ENCODE data around the gene RPA4.

RPA4 gene

GRCh38 chrX:96918864-96919263 lies 35.2 kb downstream of the RPA4 start:
- H3K27ac ChIP-seq (replicated peaks): no peak overlapping the region
- no peak for TF ChIP-seq REST (IDR thresholded peaks at IDR 0.05; ENCODE audit: insufficient replicate concordance, low read depth)
- no peak for TF ChIP-seq GABPA (IDR thresholded peaks at IDR 0.05; ENCODE audit: low read depth)
- TF ChIP-seq POLR2AphosphoS5 (IDR thresholded peaks at IDR 0.05; ENCODE audit: low read depth): no peak
- TF ChIP-seq SPI1 (IDR thresholded peaks at IDR 0.05; ENCODE audit: borderline replicate concordance, low read depth): no peak
- TF ChIP-seq, protein P1, sequence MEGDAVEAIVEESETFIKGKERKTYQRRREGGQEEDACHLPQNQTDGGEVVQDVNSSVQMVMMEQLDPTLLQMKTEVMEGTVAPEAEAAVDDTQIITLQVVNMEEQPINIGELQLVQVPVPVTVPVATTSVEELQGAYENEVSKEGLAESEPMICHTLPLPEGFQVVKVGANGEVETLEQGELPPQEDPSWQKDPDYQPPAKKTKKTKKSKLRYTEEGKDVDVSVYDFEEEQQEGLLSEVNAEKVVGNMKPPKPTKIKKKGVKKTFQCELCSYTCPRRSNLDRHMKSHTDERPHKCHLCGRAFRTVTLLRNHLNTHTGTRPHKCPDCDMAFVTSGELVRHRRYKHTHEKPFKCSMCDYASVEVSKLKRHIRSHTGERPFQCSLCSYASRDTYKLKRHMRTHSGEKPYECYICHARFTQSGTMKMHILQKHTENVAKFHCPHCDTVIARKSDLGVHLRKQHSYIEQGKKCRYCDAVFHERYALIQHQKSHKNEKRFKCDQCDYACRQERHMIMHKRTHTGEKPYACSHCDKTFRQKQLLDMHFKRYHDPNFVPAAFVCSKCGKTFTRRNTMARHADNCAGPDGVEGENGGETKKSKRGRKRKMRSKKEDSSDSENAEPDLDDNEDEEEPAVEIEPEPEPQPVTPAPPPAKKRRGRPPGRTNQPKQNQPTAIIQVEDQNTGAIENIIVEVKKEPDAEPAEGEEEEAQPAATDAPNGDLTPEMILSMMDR (IDR thresholded peaks at IDR 0.05; ENCODE audit: insufficient read depth, low read length): no peak
- no peak for DNase-seq (ENCODE audit: low read depth in 1 of 2, low spot score in 1 of 2)
- no peak overlapping the region for H3K4me3 ChIP-seq (replicated peaks; ENCODE audit: insufficient read depth, low read length)
- no peaks in the 10 kb centered on the region for H3K27me3 ChIP-seq (ENCODE audit: insufficient read depth, poor library complexity, severe bottlenecking)

GRCh38 chrX:96919672-96920071 lies 36.0 kb downstream of the RPA4 start:
- H3K27ac ChIP-seq (replicated peaks): no peak overlapping the region
- H3K4me3 ChIP-seq (replicated peaks; ENCODE audit: insufficient read depth, low read length): no peak overlapping the region
- DNase-seq (ENCODE audit: low read depth in 1 of 2, low spot score in 1 of 2): no peak
- TF ChIP-seq GABPA (IDR thresholded peaks at IDR 0.05; ENCODE audit: low read depth) (no peak), POLR2AphosphoS5 (IDR thresholded peaks at IDR 0.05; ENCODE audit: low read depth) (no peak), REST (IDR thresholded peaks at IDR 0.05; ENCODE audit: insufficient replicate concordance, low read depth) (no peak), SPI1 (IDR thresholded peaks at IDR 0.05; ENCODE audit: borderline replicate concordance, low read depth) (no peak)
- TF ChIP-seq, protein P1 (IDR thresholded peaks at IDR 0.05; ENCODE audit: insufficient read depth, low read length): no peak
- H3K27me3 ChIP-seq (ENCODE audit: insufficient read depth, poor library complexity, severe bottlenecking): no peaks in the 10 kb centered on the region

DNA sequence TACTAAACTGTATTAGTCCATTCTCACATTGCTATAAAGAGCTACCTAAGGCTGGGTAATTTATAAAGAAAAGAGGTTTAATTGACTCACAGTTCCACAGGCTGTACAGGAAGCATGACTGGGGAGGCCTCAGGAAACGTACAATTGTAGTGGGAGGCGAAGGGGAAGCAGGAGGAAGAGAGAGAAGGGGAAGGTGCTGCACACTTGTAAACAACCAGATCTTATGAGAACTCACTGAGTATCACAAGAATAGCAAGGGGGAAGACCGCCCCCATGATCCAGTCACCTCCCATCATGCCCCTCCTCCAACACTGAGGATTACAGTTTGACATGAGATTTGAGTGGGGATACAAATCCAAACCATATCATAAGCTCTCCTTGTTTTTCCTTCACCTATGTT lies 40.9 kb downstream of the RPA4 start:
- no peak overlapping the region for H3K27ac ChIP-seq (replicated peaks)
- no peaks in the 10 kb centered on the region for H3K27me3 ChIP-seq (ENCODE audit: insufficient read depth, poor library complexity, severe bottlenecking)
- TF ChIP-seq REST (IDR thresholded peaks at IDR 0.05; ENCODE audit: insufficient replicate concordance, low read depth): no peak
- no peak for TF ChIP-seq SPI1 (IDR thresholded peaks at IDR 0.05; ENCODE audit: borderline replicate concordance, low read depth)
- TF ChIP-seq POLR2AphosphoS5 (IDR thresholded peaks at IDR 0.05; ENCODE audit: low read depth): no peak
- no peak for TF ChIP-seq GABPA (IDR thresholded peaks at IDR 0.05; ENCODE audit: low read depth)
- TF ChIP-seq, protein P1 (IDR thresholded peaks at IDR 0.05; ENCODE audit: insufficient read depth, low read length): no peak
- H3K4me3 ChIP-seq (replicated peaks; ENCODE audit: insufficient read depth, low read length): no peak overlapping the region
- DNase-seq (ENCODE audit: low read depth in 1 of 2, low spot score in 1 of 2): peak in 1 of 2 experiments; percentile 18
